ENCODE measurements around the gene TPP1. TPM values are rescaled to one million over a fixed set of nuclear protein-coding genes. Genes with fewer than 3 reads are reported as not detected.

The TPP1 gene
- total and polyA plus RNA-seq, 2 of the 13 experiments (the other 11 are each of a cell fraction or from before 2014, with no cell fraction given): 13.9 to 74.6 TPM

DNA sequence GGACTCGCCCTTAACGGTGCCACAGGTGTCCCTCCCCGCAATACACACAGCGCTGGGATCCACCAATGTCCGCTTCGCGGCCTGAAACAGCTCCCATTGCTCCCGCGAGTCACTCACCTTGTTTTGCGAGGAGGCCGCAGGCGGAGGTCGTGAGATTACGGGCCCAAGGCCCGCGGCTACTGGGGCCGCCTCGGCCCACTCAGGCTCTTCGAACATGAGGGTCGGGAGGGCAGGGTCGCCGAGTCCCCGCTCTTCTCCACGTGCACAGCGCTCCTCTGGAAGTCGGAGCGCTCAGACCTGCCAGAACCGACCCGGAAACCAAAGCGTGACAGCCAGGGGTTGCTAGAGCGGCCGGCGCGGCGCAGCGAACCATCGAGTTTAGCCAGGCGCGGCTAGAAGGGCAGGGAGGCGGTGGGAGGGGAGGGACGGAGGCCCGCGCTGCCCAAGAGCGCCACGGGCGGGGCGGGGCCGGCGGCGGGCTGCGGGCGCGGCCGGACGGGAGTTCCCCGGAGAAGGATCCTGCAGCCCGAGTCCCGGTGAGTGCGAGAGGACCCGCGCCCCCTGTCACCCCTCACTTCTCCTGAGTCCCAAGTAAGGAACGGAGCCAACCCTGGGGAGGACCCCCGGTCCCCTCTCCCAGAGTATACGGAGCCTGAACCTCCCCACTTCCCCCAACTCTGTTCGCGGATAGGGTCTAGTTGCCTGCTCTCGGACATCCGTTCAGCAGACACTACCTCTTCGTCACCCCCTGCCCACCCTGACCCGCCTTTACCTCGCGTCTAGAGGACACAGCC lies 15.7 kb downstream of the TPP1 start, which contains the start of the genes ILK and RRP8 (continued):
- TF ChIP-seq AGO1 (IDR thresholded peaks at IDR 0.05; ENCODE audit: low read depth, low read length, poor library complexity, severe bottlenecking) (no peak), ZNF577 (CRISPR knock-in tag; IDR thresholded peaks at IDR 0.05; ENCODE audit: borderline replicate concordance, low read depth) (no peak), ZNF256 (CRISPR knock-in tag; conservative IDR thresholded peaks at IDR 0.05) (no peak), NR3C1 (CRISPR knock-in tag; IDR thresholded peaks at IDR 0.05) (no peak), ZNF567 (CRISPR knock-in tag; IDR thresholded peaks at IDR 0.05; ENCODE audit: borderline replicate concordance) (no peak; the same call in 1 of the 2 replicates), FOXK1 (CRISPR knock-in tag; IDR thresholded peaks at IDR 0.05; ENCODE audit: borderline replicate concordance, low read depth) (peak; percentile 81; the same call in 1 of the 2 replicates), MATR3 (CRISPR knock-in tag; IDR thresholded peaks at IDR 0.05) (no peak), ARNT (IDR thresholded peaks at IDR 0.05) (no peak), ZNF317 (CRISPR knock-in tag; IDR thresholded peaks at IDR 0.05) (peak; percentile 79), SIN3A (IDR thresholded peaks at IDR 0.05; ENCODE audit: borderline replicate concordance, low read depth, low read length) (peak; percentile 98), GABPB1 (CRISPR knock-in tag; IDR thresholded peaks at IDR 0.05) (peak; percentile 94), FOXA1 (IDR thresholded peaks at IDR 0.05) (no peak), FOXA1 (CRISPR knock-in tag; IDR thresholded peaks at IDR 0.05) (peak; percentile 33; the same call in 1 of the 2 replicates), KDM5B (CRISPR knock-in tag; IDR thresholded peaks at IDR 0.05; ENCODE audit: borderline replicate concordance) (peak; percentile 86), ZNF672 (CRISPR knock-in tag; IDR thresholded peaks at IDR 0.05) (no peak), ZKSCAN8 (CRISPR knock-in tag; IDR thresholded peaks at IDR 0.05; ENCODE audit: borderline replicate concordance) (peak; percentile 65; the same call in 1 of the 2 replicates), ZNF782 (CRISPR knock-in tag; IDR thresholded peaks at IDR 0.05; ENCODE audit: borderline replicate concordance) (0 out of 2 replicates have a peak, but pooled peaks have one; percentile 72), NFYB (CRISPR knock-in tag; IDR thresholded peaks at IDR 0.05) (no peak), ARNTL (CRISPR knock-in tag; IDR thresholded peaks at IDR 0.05) (peak; percentile 75), RXRB (CRISPR knock-in tag; IDR thresholded peaks at IDR 0.05; ENCODE audit: borderline replicate concordance) (peak; percentile 73), ZNF3 (CRISPR knock-in tag; IDR thresholded peaks at IDR 0.05) (no peak), GABPA (IDR thresholded peaks at IDR 0.05; ENCODE audit: low read depth, low read length) (peak; percentile 71), GABPA (CRISPR knock-in tag; IDR thresholded peaks at IDR 0.05; ENCODE audit: low read depth) (peak; percentile 89), ZBTB7B (CRISPR knock-in tag; IDR thresholded peaks at IDR 0.05) (0 out of 2 replicates have a peak, but pooled peaks have one; percentile 15), EZH2 (conservative IDR thresholded peaks at IDR 0.05; ENCODE audit: low read depth, low read length) (no peak), ZNF558 (CRISPR knock-in tag; IDR thresholded peaks at IDR 0.05; ENCODE audit: borderline replicate concordance) (peak; percentile 95), ZNF7 (CRISPR knock-in tag; IDR thresholded peaks at IDR 0.05) (peak; percentile 6; the same call in 1 of the 2 replicates)
- TF ChIP-seq, protein P1, sequence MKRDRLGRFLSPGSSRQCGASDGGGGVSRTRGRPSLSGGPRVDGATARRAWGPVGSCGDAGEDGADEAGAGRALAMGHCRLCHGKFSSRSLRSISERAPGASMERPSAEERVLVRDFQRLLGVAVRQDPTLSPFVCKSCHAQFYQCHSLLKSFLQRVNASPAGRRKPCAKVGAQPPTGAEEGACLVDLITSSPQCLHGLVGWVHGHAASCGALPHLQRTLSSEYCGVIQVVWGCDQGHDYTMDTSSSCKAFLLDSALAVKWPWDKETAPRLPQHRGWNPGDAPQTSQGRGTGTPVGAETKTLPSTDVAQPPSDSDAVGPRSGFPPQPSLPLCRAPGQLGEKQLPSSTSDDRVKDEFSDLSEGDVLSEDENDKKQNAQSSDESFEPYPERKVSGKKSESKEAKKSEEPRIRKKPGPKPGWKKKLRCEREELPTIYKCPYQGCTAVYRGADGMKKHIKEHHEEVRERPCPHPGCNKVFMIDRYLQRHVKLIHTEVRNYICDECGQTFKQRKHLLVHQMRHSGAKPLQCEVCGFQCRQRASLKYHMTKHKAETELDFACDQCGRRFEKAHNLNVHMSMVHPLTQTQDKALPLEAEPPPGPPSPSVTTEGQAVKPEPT (CRISPR knock-in tag; IDR thresholded peaks at IDR 0.05; ENCODE audit: low read depth): 0 out of 2 replicates have a peak, but pooled peaks have one; percentile 33
- TF ChIP-seq, protein P2, sequence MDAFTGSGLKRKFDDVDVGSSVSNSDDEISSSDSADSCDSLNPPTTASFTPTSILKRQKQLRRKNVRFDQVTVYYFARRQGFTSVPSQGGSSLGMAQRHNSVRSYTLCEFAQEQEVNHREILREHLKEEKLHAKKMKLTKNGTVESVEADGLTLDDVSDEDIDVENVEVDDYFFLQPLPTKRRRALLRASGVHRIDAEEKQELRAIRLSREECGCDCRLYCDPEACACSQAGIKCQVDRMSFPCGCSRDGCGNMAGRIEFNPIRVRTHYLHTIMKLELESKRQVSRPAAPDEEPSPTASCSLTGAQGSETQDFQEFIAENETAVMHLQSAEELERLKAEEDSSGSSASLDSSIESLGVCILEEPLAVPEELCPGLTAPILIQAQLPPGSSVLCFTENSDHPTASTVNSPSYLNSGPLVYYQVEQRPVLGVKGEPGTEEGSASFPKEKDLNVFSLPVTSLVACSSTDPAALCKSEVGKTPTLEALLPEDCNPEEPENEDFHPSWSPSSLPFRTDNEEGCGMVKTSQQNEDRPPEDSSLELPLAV (CRISPR knock-in tag; conservative IDR thresholded peaks at IDR 0.05; ENCODE audit: low read depth): no peak; the same call in 1 of the 2 replicates

All from HepG2 (cell line).